ENCODE measurements around the gene ODF2.

- TF ChIP-seq CTCF (IDR thresholded peaks at IDR 0.05): no peak
- TF ChIP-seq POLR2A (IDR thresholded peaks at IDR 0.05): no peak
Observed at GRCh38 chr9:128479262-128479661, 23.5 kb downstream of the ODF2 start.
